HG03175 (cell line): ENCODE results near the gene RBM15B.
"Not testable (repeated sequence)": the region's sequence is repeated elsewhere in the genome, so short reads cannot be mapped to it uniquely, and the experiment has no call there.

Experiments used
- ATAC-seq: cut with Tn5 transposase; IDR thresholded peaks from one replicate; pipeline ENCODE4 v1.9.1; 2021; ENCODE audit warnings: mild to moderate bottlenecking, moderate library complexity; ENCODE audit not compliant: unreplicated experiment

The RBM15B gene, protein sequence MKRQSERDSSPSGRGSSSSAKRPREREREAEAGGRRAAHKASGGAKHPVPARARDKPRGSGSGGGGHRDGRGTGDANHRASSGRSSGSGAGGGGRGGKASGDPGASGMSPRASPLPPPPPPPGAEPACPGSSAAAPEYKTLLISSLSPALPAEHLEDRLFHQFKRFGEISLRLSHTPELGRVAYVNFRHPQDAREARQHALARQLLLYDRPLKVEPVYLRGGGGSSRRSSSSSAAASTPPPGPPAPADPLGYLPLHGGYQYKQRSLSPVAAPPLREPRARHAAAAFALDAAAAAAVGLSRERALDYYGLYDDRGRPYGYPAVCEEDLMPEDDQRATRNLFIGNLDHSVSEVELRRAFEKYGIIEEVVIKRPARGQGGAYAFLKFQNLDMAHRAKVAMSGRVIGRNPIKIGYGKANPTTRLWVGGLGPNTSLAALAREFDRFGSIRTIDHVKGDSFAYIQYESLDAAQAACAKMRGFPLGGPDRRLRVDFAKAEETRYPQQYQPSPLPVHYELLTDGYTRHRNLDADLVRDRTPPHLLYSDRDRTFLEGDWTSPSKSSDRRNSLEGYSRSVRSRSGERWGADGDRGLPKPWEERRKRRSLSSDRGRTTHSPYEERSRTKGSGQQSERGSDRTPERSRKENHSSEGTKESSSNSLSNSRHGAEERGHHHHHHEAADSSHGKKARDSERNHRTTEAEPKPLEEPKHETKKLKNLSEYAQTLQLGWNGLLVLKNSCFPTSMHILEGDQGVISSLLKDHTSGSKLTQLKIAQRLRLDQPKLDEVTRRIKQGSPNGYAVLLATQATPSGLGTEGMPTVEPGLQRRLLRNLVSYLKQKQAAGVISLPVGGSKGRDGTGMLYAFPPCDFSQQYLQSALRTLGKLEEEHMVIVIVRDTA

DNA sequence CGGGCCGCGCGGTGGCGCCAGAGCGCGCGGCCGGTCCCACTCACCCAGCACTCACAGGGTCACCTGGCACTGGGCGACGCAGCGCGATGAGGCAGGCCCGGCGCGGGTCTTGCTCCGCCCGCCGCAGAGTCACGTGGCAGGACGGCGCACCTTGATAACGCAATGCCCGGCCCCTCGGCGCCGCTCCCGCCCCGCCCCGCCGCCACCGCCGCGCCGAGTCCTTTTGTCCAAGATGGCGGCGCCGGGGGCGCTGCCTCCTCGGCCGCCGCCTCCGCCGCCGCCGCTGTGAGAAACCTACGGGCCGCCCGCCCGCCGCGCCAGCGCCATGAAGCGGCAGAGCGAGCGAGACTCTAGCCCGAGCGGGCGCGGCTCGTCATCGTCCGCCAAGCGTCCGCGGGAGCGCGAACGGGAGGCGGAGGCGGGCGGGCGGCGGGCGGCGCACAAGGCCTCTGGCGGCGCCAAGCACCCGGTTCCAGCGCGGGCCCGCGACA, at the start of gene RBM15B:
RBM15B (plus strand) TSS at position 211 of the 491 bp plus-strand sequence; CDS start at position 326, 115 bp downstream.
- ATAC-seq, result peak; percentile 94

DNA sequence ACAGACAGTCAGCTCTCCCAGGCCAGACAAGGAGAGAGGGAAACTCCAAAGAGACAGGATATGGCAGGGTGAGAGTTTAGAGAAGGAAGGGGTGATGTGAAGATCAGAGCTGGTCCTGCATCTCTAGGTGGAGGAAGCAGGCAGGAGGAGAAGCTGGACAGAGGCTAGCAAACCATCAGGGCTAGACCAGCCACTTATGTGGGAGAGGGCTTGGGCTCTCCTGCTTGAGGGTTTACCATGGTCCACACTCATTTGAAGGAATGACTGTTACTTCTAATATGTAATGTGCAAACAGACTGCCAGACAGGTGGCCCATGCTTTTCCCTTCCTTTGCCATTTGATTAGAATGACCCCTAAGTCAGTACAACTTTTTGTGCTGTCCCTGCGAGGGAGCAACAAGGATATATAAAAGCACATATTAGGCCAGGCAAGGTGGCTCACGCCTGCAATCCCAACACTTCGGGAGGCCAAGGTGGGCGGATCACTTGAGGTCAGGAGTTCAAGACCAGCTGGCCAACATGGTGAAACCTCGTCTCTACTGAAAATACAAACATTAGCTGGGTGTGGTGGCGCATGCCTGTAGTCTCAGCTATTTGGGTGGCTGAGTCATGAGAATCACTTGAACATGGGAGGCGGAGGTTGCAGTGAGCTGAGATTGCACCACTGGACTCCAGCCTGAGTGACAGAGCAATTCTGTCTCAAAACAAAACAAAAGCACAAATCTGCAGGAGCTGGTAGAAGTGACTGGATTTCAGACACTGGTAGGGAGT, 47.0 kb upstream of the RBM15B start:
- no peak for ATAC-seq

DNA sequence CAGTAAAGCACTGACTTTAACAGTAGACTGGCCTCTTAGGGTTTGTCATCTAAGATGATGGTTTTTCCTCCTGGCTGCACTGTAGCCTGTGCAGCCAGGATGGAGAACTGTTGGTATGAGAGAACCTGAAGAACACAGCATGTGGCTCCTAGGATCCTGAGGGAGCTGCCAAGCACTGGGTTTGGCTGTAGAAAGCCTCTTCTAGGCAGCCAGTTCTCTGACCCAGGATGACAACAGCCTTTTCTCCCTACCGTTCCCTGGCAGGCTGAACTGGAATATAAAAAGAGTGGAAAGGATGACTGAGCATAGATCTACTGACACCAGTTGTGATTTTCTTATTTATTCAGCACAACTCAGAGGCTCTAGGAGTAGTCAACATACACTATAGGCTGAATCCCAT, 40.3 kb upstream of the RBM15B start:
- no peak for ATAC-seq

DNA sequence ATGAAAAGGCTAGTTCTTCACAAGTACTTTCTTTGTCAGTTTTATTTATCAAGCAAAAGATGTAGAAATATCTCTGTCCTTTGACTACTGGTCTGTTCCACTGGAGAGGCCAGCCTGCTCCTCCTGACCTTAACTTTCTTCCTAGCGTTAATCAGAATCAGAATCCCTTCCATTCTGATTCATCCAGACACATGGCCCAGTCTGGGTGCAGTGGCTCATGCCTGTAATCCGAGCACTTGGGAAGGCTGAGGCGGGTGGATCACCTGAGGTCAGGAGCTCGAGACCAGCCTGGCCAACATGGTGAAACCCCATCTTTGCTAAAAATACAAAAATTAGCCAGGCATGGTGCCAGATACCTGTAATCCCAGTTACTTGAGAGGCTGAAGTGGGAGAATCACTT, 38.0 kb upstream of the RBM15B start:
- ATAC-seq, result no peak

DNA sequence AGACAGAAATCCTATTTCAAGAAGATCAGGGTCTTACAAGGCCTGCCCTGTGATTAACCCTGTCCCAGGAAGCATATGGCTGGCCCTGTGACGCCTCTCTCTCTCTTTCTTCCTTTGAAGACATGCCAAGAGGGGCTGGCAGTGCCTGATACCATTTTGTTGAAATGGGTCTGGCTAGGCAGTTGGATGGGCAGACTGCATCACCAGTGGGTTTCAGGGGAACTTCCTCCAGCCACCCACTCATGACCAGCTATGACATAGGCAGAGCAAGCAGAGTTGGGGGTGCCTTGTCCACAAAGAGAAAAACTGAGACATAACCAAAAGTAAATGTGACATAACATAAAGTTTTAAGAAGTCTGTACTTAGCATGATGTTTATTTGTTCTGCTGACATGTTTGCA, 37.4 kb upstream of the RBM15B start:
- no peak for ATAC-seq

DNA sequence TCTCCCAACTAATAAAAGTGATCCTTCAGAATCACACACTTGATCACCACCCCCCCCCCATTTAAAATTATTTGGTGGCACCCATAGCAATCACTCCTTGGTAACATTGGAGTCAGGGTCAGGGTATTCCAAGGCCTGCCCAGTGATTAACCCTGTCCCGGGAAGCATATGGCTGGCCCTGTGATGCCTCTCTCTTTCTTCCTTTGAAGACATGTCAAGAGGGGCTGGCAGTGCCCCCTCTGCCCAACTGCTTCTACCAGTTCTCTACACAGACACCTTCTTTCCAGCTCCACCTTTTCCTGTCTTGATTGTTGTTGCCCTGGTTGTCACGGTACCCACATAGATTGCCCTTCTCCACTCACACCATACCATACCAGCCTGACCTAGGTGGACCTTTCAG, 36.9 kb upstream of the RBM15B start:
- no peak for ATAC-seq

DNA sequence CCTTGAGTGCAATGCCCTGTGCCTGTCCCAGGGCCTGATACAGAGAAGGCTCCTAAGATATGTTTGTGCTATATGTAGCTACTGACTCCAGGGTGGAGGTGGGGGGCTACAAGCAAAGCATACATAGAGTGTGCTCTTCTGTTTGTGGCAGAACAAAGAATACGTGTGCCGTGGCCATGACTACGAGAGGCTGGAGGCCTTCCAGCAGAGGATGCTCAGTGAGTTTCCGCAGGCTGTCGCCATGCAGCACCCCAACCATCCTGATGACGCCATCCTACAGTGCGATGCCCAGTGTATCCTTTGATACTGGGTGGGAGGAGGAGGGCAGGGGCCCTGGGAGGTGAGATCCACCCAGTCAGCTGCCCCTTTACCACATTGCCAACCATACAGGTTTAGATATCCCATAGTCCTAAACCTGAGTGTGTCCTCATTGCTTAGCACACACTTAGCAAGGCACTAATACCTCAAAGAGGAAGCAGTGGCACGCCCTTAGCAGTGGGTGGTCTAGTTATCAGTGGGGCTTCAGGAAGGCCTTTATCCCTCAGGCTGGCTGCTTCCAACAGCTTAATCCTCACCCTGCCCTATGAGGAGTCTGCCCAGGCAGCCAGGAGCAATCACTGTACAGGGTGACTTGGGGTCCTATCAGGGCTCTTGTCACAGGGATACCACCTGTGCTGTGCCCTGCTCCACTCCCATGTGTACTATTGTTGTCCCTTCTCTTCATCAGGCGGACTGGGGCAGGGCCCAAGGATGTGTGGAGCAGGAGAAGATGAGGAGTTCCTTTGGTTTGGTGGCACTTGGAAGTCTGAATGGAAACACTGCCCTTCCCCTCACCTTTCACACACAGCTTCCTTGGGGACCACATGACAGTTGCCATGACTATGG, 36.1 kb upstream of the RBM15B start:
- no peak for ATAC-seq

DNA sequence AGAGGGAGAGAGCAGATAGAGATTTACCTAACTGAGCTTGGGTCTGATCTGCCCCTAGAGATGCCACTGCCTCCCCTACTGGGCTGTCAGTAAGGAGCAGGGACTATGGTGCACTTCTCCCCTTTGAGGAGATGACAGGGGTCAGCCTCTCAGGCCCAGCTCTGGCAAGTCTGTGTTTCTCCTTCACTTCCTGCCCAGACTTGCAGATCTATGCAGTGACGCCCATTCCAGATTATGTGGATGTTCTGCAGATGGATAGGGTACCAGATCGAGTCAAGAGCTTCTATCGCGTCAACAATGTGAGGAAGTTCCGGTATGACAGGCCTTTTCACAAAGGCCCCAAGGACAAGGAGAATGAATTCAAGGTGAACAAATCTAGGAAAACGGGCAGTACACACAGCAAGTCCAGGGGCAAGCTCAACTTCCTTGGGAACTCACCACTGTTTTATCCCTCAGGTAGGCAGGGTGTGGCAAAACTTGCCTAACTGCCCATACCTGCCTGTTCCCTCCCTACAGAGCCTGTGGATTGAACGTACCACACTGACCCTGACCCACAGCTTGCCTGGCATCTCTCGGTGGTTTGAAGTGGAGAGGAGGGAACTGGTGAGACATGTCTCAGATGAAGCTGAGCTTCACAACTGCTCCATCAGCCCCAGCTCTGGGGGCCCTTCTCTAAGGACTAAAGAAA, 35.0 kb upstream of the RBM15B start:
- ATAC-seq, result no peak

DNA sequence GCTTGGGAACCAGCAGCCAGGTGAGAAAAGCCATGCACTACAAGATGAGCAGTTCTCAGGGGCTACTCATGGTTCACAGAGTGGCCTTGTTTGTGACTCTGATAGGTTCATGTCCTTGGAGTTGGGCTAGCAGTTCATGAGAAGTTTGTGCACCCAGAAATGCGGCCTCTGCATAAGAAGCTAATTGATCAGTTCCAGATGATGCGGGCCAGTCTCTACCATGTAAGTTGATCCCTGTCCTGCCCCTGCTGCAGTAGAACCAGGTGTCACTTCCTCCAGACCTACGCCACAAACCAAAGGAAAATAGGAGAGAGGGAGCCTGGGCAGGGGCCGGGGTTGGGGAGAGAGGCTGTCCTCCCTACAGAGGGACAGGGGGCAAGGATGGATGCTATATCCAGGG, 33.2 kb upstream of the RBM15B start:
- ATAC-seq, result no peak

DNA sequence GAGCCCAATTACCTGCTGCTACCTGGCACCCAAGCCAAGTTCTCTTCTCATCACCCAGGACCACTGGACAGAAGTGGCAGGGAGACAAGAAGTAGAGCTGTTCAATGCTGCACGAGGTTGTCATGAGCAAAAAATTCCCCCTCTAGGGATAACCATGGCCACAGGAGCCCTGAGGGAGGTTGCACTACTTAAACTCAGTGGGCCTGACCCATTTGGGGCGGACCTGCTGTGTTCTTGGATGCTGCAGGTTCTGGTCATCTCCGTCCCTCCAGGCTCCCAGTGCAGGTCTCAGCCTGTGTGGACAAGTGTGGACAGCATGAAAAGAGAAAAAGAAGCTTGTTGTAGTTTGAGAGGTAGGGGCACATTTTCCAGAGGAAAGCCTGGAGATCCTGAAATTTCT, 32.1 kb upstream of the RBM15B start:
- no peak for ATAC-seq

DNA sequence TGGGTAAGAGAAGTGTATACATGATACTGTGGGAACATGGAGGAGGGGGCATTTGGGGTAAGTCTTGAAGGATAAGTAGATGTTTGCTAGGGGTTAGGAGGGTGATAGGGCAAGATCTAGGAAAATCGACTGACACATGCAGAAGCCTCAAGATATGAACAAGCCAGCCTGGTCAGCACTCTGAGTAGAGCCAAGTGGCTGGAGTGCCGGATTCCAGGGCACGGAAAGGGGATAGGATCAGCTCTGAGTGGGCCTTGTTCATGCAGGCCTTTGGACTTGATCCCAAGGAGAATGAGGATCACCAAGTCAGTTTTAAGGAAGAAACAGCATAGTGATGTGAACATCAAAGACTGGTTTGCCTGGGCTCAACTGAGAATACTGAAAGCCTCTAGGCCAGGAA, 30.3 kb upstream of the RBM15B start:
- ATAC-seq, result no peak

DNA sequence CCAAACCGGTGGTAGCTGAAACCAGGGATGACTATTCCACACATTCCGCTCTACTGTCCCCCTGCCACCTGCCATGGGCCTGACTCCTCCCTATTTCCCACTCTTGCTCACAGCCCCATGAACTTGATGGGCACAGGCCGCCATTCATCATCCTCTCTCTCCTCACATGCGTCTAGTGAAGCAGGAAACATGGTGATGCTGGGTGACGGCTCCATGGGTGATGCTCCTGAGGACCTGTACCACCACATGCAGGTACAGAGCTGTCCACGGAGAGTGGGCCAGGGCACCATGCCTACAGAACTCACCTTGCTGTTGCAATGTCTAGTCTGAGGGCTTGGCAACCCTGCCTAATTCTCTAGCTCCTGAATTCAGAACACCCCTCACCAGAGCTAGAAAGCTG, 29.3 kb upstream of the RBM15B start:
- no peak for ATAC-seq

DNA sequence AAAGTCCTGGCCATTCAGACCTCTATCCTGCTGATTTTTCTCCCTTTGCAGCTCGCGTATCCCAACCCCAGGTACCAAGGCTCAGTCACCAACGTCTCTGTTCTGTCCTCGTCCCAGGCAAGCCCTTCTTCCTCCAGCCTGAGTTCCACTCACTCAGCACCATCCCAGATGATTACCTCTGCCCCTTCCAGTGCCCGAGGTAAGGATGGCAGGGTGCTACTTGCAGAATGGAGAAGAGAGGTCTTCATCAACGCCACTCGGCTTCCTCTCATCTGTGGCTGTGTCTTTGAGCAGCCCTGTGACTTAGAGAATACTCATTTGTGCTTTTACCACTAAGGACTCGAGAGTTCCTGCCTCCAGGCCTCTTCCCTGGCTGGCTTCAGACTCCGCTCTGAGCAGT, 28.6 kb upstream of the RBM15B start:
- no peak for ATAC-seq

DNA sequence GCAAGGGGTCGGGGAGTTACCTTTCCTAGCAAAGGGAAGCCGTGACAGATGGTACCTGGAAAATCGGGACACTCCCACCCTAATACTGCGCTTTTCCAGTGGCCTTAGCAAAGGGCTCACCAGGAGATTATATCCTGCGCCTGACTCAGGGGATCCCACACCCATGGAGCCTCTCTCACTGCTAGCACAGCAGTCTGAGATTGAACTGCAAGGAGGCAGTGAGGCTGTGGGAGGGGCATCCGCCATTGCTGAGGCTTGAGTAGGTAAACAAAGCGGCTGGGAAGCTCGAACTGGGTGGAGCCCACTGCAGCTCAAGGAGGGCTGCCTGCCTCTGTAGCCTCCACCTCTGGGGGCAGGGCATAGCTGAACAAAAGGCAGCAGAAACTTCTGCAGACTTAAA, 22.8 kb upstream of the RBM15B start:
- not testable (repeated sequence) for ATAC-seq

DNA sequence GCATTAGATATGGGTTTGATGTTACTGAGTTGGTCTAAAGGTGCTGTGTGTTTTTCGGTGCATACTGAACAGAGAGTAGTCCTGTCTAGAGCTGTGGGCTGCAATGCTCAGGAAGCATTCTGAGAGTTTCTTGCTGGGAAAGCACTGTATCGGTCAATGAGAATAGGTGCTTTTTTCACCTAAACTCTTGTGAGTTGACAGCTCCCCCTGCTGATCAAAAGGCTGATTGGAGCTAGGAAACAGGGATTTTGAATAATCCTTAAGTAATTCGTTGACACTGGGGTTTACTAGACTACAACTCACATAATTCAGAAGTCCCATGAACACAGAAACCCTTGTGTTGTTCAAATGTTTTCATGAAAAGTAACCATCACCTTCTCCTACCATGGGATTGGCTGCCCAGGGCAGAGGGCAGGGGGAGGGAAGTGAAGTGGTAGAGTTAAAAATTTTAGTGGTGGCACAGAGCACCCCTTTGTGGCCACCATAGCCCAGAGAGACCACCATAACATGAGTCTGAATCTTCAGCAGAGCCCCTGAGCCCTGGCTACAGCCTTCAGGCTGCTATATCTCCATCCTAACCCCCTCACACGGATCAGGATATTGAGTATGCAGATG, 19.0 kb upstream of the RBM15B start:
- ATAC-seq, result no peak

DNA sequence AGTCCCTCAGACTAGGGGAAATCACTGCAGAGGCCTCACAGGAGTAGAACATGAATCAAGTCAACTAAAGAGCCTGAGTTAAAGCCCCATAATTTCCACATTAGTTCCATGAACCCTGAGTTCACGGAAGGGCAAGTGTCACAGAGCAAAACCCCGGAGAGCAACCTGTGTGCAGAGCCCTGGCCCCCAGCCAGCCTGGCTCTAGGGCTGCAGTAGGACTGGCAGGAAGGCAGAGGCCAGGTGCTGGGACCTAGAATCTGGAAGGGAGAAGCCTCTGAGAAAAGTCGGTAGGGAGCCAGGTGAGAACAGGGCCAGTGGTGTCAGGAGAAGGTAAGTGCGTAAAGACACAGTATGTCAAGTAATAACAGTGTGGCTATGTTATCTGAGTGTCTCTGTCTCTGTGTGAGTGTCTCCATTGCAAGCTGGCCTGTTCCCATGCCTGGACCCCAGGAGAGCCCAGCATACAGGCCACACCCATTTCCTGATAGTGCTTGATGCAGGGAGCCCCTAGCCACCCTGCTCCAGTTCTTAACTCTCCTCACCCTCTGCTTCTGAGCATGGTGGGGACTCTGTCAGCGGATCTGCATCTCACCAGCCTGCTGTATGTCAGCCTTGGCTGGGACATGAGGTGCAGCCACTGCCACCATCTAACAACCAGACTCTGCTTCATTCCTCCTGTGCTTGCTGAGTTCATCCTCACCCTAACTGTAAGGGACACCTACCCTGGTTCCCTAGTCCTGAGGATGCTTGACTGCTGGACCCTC, 17.2 kb upstream of the RBM15B start:
- ATAC-seq, result no peak

DNA sequence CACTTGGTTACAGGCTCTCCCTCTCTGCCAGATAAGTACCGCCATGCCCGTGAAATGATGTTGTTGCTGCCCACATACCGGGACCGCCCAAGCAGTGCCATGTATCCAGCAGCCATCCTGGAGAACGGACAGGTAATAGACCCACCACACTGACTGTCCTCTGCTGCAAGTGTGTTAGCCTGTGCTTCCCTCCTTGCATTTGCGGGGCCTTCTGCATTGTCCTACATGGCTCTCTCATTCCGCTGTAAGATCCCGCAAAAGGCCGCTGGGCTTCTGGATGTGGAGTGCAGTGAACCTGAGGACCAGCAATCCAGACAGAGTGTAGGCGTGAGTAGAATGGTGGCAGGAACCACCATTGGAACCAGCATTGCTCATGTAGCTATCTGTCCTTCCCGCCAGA, 16.6 kb upstream of the RBM15B start:
- ATAC-seq, result no peak

DNA sequence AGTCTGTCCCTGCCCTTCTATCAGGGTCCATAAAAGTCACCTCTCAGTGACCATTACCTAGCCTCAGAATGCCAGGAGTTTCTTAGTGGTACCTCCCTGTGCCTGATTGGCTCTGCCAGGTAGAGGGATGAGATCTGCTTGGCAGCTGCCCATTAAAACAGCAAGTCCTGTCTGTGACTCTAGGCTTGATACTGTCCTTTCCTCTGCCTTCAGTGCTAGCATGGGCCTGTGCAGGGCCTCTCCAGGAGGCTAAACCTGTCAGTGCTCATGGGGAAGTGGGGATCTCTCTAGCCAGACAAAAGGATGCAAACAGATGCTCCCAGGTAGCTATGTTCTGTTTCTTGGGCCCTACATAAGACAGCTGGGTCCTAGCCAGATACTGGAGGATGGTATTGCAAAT, 15.9 kb upstream of the RBM15B start:
- ATAC-seq, result no peak
